GM19395 (cell line): ENCODE results near the gene SLAMF8.

Experiments
- ATAC-seq: cut with Tn5 transposase; IDR thresholded peaks from one replicate; pipeline ENCODE4 v1.9.1; 2021; ENCODE audit warnings: mild to moderate bottlenecking, moderate library complexity; ENCODE audit not compliant: unreplicated experiment

Gene SLAMF8

GRCh38 chr1:159845751-159846629 is 19.3 kb downstream of the SLAMF8 start:
- ATAC-seq, result no peak

DNA sequence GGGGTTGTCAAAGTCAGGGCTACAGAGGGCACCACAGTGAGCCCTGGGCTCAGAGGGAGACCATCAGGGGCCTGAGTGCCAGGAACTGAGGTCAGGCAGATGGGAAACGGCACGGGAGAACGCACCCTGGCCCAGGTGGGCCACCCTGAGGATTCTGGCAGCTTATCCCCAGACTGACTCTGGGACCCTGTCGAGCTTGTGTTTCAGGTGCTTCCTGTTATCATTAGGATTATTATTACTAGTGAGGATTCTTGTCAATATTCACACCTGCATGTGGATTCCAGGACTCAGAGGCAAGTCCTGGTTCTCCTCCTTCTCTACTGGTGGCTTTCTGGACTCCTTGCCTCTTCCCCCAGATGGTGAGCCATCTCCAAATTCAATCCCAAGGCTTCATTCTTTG is 20.6 kb downstream of the SLAMF8 start:
- no peak for ATAC-seq

GRCh38 chr1:159848326-159848725 is 21.7 kb downstream of the SLAMF8 start:
- ATAC-seq, result no peak

- ATAC-seq, result no peak
Observed at GRCh38 chr1:159849626-159850366, 23.1 kb downstream of the SLAMF8 start.

DNA sequence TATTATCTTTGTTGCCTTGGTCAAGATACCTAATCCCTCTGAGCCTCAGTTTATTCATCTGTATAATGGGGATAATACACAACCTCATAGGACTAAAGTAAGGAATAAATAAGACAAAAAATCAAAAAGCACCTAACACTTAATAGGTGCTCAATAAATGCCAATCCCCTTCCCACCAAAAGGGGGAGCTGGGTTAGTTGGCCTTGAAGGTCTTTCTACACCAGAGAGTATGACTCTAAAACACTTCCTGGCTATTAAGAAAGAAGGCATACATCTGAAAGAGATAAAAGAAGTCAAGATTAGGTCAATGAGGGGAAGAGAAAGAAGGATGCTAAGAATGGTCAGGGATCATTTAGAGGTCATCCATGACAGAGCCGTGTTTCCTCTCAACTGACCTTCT is 24.7 kb downstream of the SLAMF8 start:
- no peak for ATAC-seq

GRCh38 chr1:159853417-159854115 is 26.9 kb downstream of the SLAMF8 start:
- no peak for ATAC-seq

- no peak for ATAC-seq
Observed at GRCh38 chr1:159854116-159854692, 27.5 kb downstream of the SLAMF8 start.

GRCh38 chr1:159854693-159855192 is 28.1 kb downstream of the SLAMF8 start:
- ATAC-seq, result peak; percentile 89

DNA sequence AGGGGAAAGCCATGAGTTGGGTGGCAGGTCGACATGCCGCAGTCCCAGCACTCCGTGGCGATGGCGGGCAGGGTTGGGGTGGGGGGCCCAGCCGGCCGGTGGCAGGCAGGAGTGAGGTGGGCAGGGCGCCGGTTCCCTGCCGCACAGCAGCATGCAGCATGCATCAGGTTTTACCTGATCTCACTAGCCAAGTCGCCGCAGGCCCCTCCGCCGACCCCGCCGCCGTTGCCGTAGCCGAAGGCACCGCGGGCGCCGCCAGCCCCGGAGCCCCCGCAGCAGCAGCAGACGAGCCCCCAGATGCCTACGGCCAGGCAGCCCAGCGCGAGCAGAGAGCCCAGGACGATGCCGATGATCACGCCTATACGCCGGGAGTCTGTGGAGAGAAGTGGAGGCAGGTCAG is 29.0 kb downstream of the SLAMF8 start:
- no peak for ATAC-seq

- ATAC-seq, result no peak
Observed at GRCh38 chr1:159856576-159856975, 29.9 kb downstream of the SLAMF8 start.

- no peak for ATAC-seq
Observed at GRCh38 chr1:159857889-159858288, 31.2 kb downstream of the SLAMF8 start.

DNA sequence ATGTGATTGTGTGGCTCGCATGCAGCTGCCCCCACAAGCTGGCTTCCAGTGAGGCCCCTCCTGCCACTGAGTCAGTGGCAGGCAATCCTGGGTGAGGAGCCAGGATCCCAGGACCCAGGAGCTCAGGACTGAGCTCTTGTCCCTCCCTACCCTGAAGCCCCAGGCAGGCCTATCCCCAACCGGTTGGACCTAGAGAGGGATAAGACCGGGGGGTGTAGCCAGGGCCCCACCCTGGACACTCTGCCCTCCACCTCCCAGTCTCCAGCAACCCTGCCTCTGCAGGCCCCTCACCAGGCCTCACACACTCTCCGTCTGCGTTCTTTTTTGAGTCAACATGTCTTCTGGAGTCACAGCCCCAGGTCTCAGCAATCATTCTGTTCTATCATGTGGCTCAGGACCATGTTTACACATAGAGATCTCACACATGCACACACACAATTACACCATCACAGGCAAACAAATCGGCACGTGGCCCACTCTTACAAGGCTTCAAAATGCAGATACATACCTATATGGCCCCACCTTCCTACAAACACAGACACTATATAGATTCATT is 33.2 kb downstream of the SLAMF8 start:
- ATAC-seq, result no peak

DNA sequence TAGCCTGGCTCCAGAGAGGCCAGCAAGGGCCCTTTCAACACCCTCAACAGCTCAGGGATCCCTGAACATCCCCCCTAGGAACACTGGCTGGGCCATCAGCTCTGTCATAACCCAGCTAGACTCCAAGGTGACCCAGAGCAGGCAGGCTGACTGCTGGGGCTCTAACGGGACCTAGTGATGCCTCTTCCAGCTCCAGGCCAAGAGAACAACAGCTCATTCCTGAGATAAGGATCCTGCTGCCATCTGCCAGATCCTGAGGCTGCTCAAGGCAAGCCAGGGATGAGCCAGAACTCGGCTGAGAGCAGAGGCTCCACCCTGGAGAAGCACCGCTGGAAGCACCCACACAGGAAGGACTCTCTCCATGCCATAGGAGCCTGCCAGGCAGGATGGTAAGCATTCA is 33.8 kb downstream of the SLAMF8 start:
- no peak for ATAC-seq

DNA sequence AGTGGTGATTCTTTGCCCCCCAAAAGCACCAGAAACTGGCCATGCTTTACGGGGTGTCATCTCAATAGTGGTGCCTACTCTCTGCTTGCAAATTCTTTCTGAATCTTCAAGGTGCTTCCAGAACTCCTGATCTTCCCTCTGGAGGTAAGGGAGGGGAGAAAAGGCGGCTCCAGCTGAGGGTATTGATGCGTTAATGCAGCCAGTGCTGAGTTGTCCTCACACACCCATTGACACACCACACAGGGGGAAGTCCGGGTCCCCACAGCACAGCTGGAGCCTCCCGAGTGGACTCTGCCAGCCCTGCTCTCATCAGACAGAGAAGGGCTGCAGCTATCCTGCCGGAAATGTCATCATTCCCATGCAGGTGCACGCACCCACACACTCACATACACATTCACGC is 34.5 kb downstream of the SLAMF8 start:
- ATAC-seq, result no peak

GRCh38 chr1:159862031-159862430 is 35.4 kb downstream of the SLAMF8 start:
- no peak for ATAC-seq

GRCh38 chr1:159862557-159862956 is 35.9 kb downstream of the SLAMF8 start, which contains the start of gene VSIG8:
Gene VSIG8 (minus strand): TSS chr1:159862657. CDS start chr1:159862521, 136 bp downstream.
- ATAC-seq, result no peak

DNA sequence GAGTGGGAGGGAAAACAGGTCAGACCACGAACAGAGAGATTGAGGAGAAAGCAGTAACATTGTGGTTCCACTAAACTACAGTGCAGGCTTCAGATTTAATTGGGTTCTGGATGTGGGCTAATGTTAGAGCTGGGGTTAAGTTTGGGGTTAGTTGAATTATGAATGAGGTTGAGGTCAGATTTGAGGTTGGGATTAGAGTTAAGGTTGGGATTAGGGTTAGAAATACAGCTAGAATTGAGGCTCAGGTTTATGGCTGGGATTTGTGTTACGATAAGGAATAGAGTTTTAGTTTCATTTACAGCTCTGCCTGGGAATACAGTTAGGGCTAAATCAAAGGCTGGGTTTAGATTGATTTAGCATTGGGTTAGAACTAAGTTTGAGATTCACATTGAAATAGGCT is 37.6 kb downstream of the SLAMF8 start:
- no peak for ATAC-seq

DNA sequence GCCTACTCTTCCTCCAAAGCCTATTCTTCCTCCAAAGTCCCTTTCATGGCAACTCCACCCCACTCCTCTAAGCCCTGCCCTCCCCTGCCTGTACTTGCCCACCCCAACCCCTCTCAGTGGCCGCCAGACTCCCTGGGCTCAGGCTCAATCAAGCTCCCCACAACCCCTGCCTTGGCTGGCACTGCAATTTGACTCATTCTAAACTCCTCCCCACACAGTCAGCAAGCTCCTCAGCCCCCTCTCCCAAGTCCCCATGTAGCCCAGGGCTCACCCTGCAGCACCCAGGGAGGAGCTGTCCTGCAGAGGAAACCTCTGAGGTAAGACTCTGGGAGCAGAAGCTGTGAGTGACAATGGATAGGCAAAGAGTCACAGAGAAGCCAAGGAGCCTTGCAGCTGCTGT is 39.4 kb downstream of the SLAMF8 start:
- no peak for ATAC-seq

- ATAC-seq, result no peak
Observed at GRCh38 chr1:159866905-159867663, 40.4 kb downstream of the SLAMF8 start.

GRCh38 chr1:159867664-159868026 is 41.0 kb downstream of the SLAMF8 start:
- ATAC-seq, result no peak
